ENCODE data around the gene CGREF1. TPM values are rescaled to one million over a fixed set of nuclear protein-coding genes. Genes with fewer than 3 reads are reported as not detected.

CGREF1 gene
- total RNA-seq, 1 experiment from 2014 or later: 18.7 TPM

DNA sequence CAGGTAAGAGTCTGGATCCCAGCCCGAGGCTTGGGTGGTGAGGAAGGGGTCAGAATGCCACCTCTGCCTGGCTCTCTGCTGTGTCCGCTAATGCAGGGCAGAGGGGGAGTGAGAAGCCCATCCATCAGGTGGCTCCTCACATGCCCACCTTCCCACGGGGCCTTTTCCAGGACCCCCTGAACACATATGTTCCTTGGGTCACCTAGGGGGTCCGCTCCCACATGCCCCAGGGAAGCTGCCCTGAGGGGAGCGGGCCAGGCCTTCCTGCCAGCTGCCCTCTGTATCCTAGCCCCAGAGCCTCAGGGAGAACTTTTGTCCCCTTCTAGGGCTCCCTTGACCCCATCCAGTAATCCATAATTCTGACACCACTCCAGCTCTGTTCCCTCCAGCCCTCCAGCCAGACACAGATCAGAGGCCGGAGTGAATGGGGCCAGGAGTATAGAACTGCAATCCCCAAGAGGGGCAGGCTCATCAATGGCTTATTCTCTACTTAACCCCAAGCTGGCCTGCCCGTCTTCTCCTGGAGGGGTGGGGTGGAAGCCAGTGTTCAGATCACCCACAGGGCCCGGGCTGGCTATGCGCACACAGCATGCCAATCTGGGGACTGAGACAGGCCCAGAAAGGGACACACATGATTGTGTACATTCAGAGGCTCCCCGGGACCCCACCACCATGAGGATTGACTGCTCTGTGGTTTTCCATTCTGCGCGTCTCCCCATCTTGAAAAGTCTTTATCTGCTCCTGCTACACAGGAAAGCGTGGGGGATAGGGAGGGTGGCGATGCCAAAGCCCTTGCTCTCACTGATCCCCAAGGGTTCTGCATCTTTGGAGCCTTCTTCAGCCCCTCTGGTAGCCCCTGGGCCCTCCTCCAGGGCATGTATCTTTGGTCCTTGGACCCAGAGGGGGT is 39.4 kb downstream of the CGREF1 start:
- no peaks in the 10 kb centered on the region for H3K9me3 ChIP-seq (ENCODE audit: low read length)
- H3K9me2 ChIP-seq (replicated peaks; ENCODE audit: low read length): no peaks in the 10 kb centered on the region
- TF ChIP-seq EZH2 (IDR thresholded peaks at IDR 0.05; ENCODE audit: low read length, unreplicated experiment): no peak
- no peak for TF ChIP-seq CTCF (conservative IDR thresholded peaks at IDR 0.05; ENCODE audit: low read depth, low read length)
- TF ChIP-seq EZH2phosphoT487 (IDR thresholded peaks at IDR 0.05; ENCODE audit: borderline replicate concordance, low read length): no peak
- no TSS peak for BruUV-seq (replicated peaks)
- CTCF ChIA-PET: no interaction called here
- ATAC-seq (no peak), DNase-seq (no peak)
- H3K4me3 ChIP-seq (ENCODE audit: low read length): no peak overlapping the region
- intact Hi-C loops (cut with micrococcal nuclease): no loop called here
- no peak overlapping the region for H2AFZ ChIP-seq (ENCODE audit: low read length)
- H3K36me3 ChIP-seq (ENCODE audit: low read depth, low read length): no peaks in the 10 kb centered on the region
- no peak overlapping the region for H3K4me2 ChIP-seq (ENCODE audit: low read length)
- H3K27me3 ChIP-seq (ENCODE audit: low read length): no peaks in the 10 kb centered on the region
- H4K20me1 ChIP-seq (ENCODE audit: low read length): no peaks in the 10 kb centered on the region
- no peak overlapping the region for H3K27ac ChIP-seq (ENCODE audit: low read length)
- H3K4me1 ChIP-seq (ENCODE audit: insufficient read depth, low read length): peaks cover 5% of the 10 kb centered on the region; the same call in 1 of the 2 replicates
- no peak overlapping the region for H3K9ac ChIP-seq (ENCODE audit: low read length)
- H3K79me2 ChIP-seq (ENCODE audit: low read length): no peaks in the 10 kb centered on the region
- POLR2A ChIA-PET (ENCODE audit: unreplicated experiment): interaction anchor here (0.6 kb wide), 1 partner anchor 97 kb away, joined by 3 read pairs; no protein-coding TSS in a partner anchor
- no peaks in the 10 kb centered on the region for H3F3A ChIP-seq (ENCODE audit: low read length, unreplicated experiment)

GRCh38 chr2:27078267-27079194 is 40.4 kb downstream of the CGREF1 start, which contains the start of gene EMILIN1:
Gene EMILIN1, plus strand, starts transcription at chr2:27078615. Its CDS starts 451 bp downstream, at chr2:27079066.
- H3K79me2 ChIP-seq (ENCODE audit: low read length): no peaks in the 10 kb centered on the region
- TF ChIP-seq CTCF (conservative IDR thresholded peaks at IDR 0.05; ENCODE audit: low read depth, low read length) (no peak), EZH2 (IDR thresholded peaks at IDR 0.05; ENCODE audit: low read length, unreplicated experiment) (no peak), EZH2phosphoT487 (IDR thresholded peaks at IDR 0.05; ENCODE audit: borderline replicate concordance, low read length) (no peak)
- no peaks in the 10 kb centered on the region for H3K9me3 ChIP-seq (ENCODE audit: low read length)
- intact Hi-C loops (cut with micrococcal nuclease): no loop called here
- no peak within 1 kb of the TSS for H3K27ac ChIP-seq (ENCODE audit: low read length)
- no peaks in the 10 kb centered on the region for H3K36me3 ChIP-seq (ENCODE audit: low read depth, low read length)
- H3K4me2 ChIP-seq (ENCODE audit: low read length): no peak within 1 kb of the TSS
- no peaks in the 10 kb centered on the region for H3F3A ChIP-seq (ENCODE audit: low read length, unreplicated experiment)
- no peaks in the 10 kb centered on the region for H3K27me3 ChIP-seq (ENCODE audit: low read length)
- H2AFZ ChIP-seq (ENCODE audit: low read length): no peak within 1 kb of the TSS
- H3K9me2 ChIP-seq (replicated peaks; ENCODE audit: low read length): no peaks in the 10 kb centered on the region
- ATAC-seq (no peak), DNase-seq (no peak)
- H3K4me1 ChIP-seq (ENCODE audit: insufficient read depth, low read length): peaks cover 5% of the 10 kb centered on the region; the same call in 1 of the 2 replicates
- POLR2A ChIA-PET (ENCODE audit: unreplicated experiment): no interaction called here
- no peak within 1 kb of the TSS for H3K9ac ChIP-seq (ENCODE audit: low read length)
- H4K20me1 ChIP-seq (ENCODE audit: low read length): no peaks in the 10 kb centered on the region
- H3K4me3 ChIP-seq (ENCODE audit: low read length): no peak within 1 kb of the TSS
- BruUV-seq (replicated peaks): no TSS peak
- CTCF ChIA-PET: no interaction called here

Measured in PC-3 (cell line).